ENCODE data around the gene TECTA.
A peak's percentile ranks its signal among the peaks of the same experiment; 100 is the strongest.
"Not testable (repeated sequence)": the region's sequence is repeated elsewhere in the genome, so short reads cannot be mapped to it uniquely, and the experiment has no call there.

Gene TECTA

DNA sequence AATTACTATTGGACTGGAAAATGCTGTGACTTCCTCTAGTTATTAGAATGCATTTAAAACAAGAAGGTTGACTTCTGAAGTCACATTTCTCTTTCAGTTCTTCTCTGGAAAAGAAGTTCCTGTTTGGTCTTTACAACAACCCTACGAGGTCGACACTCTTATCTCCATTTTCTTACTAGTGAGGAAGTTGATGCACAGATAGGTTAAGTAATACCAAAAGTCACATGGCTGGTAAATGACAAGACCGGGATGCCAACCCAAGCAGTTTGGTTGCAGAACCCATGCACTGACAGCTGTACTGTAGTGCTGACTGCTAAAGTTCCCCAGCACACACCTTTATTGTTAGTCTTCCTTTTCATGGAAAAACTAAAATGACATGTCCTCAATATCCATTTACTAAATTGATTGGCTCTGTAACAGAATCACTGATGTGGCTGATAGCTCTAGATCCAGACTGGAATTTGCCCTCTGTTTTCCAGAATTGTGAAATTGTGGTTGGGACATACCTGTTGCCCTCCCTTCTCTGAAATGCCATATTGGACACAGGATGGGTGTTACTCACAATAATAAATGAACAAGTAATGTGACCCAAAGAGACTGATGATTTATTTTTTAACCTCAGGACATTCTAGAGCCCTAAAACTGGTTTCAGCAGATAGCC lies 9.4 kb upstream of the TECTA start:
- no peak for DNase-seq

DNA sequence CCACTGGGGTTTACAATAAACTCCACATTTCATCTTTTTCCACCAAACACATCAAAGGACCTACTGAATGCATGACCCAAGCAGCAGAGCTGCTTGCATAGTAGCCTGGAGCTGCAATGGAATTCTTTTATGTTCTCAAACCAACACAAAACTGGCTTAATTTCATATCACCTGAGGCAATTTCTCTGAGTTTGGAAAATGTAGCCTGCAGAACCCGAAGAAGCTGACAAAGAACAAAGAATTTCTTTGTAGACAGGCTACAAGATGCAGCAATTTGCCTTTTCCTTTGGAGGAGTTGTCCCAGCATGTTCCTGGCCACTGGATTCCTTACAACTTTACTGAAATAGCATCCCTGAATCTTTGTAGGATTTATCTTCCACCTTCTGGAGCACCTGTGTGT lies 5.5 kb upstream of the TECTA start:
- no peak for DNase-seq

DNA sequence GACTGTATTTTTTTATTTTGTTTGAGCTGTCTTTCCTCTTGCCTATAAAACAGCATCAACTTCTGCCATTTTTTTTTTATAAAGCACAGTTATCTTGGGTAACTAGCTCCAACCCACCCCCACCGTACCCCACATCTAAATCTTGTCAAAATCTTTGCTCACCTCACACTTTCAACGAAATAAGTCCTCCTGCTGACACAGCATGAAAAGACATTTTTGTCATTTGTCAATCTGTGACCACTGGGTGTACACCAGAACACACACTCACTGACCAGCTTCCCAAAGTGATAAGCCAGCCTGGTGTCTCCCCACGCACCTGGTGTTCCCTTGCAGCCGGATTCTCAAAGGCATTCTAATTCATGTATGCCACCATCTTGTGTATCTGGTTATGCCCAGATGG lies 1.7 kb upstream of the TECTA start:
- no peak for DNase-seq

DNA sequence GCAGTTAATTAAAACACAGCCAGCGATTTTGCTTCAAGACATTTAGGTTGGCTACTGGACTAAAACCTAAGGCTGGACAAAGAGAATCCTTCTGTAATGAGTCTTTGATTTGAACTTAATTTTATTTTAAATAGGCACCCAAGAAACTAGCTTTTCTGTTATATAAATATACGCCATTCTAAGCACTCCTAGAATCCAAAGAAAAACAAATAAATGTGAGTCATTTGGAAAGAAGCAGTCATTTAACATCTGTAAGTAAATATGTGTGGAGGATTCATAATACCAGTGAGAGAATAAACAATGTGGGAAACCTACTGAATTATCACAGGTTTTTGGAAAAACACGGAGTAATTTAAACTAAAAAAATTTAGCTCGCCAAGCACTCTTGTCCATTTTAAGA lies 1.2 kb upstream of the TECTA start:
- peak; percentile 4 for DNase-seq

DNA sequence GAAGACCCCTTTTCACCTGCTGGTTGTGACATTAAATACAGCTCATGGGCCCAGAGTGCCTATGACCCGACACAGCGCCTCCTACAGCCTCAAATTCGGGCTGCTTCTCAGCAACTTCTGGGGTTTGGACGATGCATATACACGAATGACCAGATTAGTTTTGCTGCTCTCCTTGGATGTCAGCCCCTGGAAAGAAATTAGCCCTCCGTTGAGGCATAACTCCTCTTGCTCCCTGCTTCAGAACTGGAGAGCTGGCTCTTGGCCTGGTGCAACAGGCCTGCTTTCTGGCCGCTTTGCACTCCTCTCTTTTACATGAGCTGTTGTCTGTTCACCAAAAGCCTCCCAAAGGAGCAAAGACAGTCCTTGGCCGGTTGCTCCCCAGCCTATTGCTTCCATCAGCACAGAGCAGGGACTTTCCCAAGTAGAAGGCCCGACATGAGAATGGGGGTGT lies 3.3 kb downstream of the TECTA start:
- DNase-seq = no peak

DNA sequence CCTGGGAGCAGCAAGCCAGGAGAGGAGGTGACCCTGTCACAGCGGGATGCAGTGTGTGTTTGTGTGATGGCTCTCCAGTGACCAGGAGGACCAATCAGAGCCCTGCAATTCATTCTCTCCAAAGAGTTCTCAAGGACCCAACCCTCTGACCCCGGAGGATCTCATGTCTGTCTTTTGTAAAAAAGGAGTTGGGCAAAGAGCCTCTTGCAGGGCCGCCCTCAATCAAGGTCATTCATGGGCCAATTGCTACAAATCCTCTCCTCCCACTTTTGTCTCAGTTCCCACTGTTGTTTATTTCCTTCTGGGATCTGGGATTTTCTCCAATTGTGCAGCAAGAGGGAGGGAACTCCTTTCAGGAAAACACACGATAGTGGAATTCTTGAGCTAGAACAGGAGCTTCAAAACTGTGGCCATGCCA lies 4.0 kb downstream of the TECTA start:
- no peak for DNase-seq

DNA sequence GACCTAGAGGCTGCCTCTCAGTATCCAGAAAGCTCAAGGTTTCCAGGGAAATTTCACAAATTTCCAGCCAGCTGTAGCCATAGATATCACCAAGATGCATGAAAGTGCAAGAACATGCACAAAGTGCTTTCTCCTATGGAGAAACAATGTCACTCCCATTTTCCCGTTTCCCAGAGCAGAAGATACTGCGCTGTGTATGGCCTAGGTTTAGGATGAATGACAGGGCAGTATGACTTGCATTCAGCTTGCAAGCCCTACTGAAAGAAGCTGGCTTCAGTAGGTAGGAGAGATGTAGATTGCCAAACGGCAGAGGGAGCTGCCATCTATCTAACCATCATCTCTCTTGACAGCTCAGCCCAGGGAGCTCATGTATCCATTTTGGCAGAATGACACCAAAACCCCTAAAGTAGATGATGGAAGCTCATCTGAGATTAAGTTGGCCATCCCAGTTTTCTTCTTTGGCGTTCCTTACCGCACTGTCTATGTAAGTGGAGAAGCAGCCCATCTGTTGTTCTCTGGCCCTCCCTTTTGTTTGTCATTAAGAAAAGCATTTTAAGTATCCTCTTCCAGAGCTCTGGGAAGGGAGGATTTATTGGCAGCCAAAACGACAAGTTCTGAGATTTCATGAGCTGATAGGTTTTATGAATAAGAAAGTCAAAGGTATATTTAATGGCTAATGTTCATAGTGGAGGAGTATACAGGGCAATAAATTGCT lies 4.6 kb downstream of the TECTA start:
- DNase-seq = no peak

DNA sequence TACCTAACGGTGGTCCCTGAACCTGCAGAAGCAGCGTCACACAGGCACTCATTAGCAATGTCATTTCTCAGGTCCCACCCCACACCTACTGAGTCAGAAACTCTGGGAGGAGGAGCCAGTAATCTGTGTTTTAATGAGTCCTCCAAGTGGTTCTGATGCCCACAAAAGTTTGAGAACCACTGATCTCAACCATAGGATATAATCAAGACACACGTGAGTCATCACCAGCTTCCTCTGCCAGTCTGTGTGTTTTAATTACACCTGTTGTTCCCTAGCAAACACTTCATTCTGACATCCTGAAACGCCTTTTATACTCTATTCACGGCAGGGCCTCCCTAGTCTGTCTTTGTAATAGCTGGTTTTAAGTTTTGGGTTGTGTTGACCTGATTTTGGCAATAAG lies 5.8 kb downstream of the TECTA start:
- DNase-seq = no peak

DNA sequence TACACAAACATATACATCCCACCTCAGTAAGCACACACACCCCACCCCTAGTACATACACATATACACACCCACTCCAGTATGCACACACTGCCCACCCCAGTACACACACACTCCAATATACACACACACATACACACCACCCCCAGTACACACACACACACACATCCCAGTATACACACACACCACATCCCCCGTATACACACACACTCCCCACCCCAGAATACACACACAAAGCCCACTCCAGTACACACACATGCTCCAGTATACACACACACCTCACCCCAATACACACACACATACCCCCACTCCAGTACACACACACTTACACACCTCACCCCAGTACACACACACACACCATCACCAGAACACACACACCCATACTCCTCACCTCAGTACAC lies 7.4 kb downstream of the TECTA start:
- no peak for DNase-seq

DNA sequence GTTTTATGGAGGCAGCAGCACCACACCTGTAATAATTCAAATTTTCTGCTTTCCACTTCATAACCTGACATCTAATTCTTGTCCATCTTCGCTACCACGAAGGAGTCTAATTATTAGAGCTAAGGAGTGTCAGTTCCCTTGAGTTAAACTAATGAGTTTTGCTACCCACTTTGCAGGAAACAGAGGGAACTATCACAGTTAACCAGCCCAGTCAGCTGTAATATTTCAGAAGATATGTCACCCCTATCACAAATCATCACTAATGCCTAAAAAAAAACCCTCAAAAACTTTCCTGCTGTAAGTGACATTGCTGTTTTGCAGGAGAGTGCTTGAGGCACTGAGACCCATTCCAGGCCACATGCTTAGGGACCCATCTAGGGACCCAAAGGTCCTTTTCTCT lies 8.4 kb downstream of the TECTA start:
- DNase-seq = no peak

DNA sequence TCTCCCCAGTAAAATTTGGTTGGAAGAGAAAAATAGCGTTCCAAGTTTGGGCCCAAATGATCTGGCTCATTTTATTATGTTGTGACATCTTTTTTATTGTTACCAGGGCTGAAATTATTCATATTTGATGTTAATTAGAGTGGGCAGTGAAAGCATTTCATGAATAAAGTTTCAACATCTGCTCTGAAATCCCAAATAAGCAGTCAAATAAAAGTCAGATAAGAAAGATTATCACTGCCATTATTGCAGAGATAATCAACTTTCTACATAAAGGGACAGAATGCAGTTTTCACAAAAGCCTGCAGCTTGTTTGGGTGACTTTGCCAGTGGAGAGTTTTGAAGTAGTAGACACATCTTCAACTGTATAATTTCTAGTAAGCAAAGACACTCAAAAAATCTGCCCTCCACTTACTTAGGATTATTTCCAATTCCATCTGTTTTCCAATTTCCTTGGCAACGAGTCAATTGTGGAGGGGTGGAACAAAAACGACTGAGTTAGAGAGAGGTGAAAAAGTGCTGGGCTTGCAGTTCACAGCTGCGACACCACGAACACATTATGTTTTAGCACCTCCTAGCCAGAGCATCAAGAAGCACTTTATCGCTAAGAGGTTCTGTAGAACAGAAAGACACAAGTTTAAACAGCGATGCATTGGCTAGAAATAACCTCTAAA lies 9.0 kb downstream of the TECTA start:
- no peak for DNase-seq

DNA sequence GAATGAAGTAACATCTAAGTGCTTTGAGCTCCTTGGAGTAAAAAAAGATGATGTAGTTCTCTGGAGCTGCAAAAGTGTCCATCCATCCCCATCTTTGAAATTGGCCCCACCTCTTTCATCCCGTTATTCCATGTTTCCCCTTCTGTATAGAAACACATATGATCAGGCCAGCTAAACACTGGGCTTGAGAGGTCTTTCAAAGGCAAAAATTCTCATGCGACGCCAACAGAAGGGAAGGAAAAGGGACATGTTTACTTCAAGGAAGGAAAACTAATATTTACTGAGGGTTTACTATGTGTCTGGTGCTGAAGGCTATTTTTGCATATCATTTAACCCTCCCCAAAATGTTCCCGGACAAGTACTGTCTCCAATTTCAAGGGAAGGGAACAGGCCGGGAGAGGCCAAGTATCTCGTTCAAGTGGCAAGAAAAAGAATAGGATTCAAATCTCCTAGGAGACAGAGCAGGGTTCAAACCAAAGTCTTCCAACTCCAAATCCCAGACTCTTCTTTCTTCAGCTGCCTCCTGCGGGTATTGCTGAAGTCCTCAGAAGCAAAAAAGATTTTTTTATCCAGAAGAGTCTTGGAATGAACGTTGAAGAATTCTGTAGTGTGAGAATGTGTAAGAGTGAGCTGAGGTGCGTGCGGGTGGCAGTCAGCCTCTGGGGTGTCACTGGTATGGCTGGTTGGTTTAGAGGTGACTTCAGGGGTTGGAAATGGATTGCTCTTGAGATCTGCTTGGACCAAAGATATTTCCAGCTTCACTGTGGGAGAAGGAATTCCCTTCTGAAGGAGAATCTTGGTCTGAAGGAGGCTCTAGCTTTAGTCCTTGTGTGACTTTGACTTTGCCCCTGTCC lies 10.1 kb downstream of the TECTA start:
- DNase-seq = no peak

DNA sequence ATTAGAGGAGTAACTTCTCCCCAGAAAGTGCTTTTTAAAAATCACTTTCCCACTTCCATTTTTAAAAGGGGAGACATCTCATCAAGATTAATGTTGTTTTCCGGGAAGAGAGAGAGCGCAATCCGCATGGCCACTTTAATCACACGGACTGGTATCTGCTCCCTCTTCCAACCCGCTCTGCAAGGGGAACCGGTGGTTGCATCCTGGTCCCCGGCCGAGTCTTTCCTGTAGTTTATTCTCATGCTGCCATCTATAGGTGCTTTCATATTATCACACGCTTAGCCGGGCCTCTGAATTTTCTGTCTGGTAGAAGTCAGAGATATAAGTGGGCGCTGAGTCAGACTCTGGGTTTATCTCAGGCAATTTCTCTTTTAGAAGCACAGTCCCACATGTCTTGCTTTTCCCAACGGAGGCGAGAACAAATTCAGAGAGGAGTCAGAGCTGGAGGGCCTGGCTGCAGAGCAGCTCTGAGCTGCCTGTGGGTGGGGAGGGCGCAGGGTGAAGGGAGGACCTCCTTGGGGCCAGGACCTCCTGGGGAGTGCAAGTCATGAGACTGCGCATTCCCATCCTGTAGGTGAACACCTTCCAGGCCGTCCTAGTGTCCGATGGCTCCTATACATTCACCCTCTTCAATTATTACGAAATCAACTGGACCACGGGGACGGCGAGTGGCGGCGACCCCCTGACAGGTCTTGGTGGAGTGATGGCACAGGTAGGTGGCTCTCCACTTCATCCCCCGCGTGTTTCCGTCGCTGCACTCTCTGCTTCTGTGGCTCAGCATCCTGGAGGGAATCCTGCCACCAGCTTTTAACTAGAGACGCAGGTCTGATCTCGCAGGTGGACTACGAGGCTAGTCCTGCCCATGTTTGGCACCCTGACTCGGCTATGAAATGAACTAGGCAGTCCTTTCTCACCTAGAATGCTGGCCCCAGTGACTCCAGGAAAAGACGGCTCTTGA lies 11.7 kb downstream of the TECTA start:
- peak; percentile 64 for DNase-seq

DNA sequence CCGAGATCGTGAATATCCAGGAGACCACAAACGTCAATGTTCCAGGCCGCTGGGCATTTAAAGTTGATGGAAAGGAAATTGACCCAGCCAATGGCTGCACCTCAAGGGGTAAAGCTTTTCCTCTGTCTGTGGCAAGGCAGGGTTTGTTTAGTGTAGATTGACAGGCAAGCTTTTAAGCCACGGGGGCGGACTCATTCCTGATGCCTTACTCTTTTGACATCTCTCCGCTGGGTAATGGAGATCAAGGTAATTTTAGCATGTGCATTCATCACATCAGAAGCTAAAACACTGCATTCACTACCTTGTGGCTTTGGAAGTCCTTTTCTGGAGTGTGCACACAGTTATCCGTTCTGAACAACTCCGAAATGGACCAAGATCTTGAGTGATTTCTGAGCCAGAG lies 12.6 kb downstream of the TECTA start:
- DNase-seq = no peak

DNA sequence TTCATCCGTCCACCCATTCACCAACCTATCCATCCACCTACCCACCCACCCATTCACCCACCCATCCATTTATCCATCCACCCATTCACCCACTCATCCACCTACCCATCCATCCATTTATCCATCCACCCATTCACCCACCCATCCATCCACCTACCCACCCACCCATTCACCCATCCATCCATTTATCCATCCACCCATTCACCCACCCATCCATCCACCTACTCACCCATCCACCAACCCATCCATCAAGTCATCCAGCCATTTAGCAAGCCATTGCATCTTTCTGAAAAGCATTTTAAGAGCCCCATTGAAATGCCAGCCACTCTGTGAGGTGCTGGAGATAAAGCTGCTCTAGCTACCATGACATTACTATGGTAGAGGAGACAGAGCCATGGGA lies 14.0 kb downstream of the TECTA start:
- not testable (repeated sequence) for DNase-seq

DNA sequence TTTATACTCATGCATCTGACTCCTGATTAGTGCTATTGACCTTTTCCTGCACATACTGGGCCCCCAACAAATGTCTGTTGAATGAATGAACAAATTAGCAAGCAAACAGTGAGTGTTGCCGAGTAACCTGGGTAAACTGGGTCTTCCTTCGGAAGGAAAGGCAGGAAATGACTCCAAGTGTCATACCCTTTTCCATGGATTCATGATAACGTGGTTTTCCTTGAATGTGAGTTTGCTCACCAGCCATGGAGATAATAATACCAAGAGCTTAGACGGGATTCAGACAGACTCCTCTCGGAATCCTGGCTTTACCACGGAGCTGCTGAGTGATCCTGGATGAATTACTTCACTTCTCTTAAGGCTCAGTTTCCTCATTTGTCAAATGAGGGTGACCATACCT lies 16.7 kb downstream of the TECTA start:
- no peak for DNase-seq

DNA sequence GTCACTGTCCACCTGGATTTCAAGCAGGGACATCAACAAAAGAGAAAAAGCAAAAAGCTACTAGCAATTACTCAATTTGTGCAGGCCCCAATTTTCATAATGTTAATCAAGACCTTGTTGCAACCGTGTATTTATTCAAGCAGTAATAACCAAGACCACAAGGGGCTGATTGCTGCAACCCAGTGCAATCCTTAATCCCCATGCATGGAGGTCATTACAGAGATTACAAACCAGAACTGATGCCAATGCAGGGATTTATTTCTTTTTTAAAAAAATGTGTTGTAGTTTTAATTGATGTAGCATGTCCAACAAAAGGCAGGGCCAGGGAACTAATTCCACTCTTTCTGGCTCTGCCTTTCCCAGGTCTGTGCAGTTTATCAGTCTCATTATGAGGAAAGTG lies 18.4 kb downstream of the TECTA start:
- no peak for DNase-seq

DNA sequence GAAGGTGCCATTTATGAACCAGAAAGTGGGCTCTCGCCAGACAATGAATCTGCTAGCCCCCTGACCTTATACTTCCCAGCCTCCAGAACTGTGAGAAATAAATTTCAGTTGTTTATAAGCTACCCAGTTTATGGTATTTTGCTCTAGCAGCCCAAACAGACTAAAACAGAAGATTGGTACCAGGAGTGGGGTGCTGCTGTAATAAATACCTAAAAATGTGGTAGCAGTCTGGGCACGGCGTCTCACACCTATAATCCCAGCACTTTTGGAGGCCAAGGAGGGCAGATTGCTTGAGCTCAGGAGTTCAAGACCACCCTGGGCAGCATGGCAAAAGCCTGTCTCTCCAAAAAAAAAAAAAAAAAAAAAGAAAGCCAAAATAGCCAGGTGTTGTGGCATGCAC lies 21.3 kb downstream of the TECTA start:
- no peak for DNase-seq

DNA sequence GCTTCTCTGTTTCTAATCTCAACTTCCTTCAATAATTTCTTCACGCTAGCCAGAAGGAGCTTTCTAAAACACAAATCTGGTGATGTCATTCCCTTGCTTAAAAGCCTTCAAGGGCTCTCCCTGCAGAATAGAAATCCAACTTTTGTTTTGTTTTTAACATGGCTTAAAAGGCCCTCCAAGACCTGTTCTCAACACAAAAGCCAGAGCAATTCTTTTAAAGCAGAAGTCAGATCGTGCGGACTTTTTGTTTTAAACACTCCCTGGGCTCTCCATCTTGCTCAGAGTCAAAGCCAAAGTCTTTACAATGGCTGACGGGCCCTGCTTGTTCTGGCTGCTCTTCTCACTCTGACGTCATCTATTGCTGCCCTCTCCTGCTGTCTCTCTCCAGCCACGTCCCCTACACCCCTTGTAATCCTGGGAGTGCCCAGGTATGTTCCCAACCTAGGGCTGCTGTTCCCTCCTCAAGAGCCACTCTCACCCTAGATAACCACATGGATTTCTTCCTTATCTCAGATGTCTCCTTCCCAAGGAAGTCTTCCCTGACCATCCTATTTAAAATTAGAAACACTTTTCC lies 22.5 kb downstream of the TECTA start:
- no peak for DNase-seq

DNA sequence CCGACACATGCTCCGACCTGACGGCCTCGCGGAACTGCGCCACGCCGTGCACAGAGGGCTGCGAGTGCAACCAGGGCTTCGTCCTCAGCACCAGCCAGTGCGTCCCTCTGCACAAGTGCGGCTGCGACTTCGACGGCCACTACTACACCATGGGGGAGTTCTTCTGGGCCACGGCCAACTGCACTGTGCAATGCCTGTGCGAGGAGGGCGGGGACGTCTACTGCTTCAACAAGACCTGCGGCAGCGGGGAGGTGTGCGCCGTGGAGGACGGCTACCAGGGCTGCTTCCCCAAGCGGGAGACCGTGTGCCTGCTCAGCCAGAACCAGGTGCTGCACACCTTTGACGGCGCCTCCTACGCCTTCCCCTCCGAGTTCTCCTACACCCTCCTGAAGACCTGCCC lies 26.8 kb downstream of the TECTA start:
- DNase-seq = no peak

Measured in EL (cell line).